M059J (cell line): Measurements from ENCODE around the gene ATP8B1. TPM values are rescaled to one million over a fixed set of nuclear protein-coding genes. Genes with fewer than 3 reads are reported as not detected.

Source experiments
- DNase-seq: peaks from one replicate; pipeline ENCODE4 v3.0.0-alpha.2; 2012; ENCODE audit warnings: low read depth
- total RNA-seq: library from RNA; depleted of rRNA; stranded (reverse); fragments of >200 nt; shearing (Covaris generic); gene quantifications from 2 replicates; pipeline ENCODE4 v1.2.3, GENCODE V29; 2014; rRNA removed

ATP8B1 gene
- total RNA-seq, 1 experiment from 2014 or later, result 68.5 TPM

DNA sequence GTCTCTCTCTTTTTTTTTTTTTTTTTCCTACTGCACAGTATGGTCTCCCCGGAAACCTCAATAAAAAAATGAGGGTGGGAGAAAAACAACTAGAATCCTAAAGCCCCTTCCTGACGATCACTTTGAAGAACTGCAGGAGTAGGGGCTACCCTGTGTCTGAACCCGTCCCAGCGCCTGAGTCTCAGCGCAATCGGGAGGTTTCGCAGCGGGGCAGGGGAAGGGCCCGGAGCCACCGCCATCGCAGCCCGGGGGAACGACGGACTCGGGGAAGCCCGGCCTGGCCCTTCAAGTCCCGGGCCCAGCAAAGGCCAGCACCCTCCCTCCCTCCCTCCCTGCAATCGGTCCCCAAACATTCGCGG, 181.9 kb downstream of the ATP8B1 start:
- DNase-seq, result peak; percentile 20

DNA sequence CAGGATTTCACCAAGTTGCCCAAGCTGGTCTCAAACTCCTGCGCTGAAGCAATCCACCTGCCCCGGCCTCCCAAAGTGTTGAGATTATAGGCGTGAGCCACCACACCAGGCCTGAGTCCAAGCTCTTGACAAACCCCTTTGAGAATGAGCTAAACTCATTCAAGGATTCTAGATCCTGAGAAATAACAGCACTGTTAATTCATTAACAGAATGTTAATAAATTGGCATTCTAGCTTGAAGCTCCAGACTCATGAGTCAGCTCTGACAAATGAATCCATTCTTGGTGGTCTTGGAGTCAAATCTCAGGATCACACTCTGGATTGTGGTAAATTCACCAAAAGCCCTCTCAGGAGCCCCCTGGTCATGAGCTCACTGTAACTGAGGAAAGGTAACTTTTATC, 183.2 kb downstream of the ATP8B1 start:
- no peak for DNase-seq

DNA sequence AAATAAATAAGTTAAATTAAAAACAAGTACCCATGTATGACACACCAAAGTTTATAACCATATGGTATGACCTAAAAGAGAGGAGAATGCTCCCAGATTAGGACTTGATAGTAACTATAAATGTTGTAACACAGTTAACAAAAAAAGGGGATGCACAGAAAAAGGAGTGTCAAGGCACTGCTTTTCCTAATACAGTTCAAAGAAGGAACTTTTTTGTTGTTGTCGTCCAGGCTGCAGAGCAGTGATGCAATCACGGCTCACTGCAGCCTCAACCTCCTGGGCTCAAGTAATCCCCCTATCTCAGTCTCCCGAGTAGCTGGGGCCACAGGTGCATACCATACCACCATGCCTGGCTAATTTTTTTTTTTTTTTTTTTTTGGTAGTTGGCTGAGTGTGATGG, 184.2 kb downstream of the ATP8B1 start:
- DNase-seq, result no peak

DNA sequence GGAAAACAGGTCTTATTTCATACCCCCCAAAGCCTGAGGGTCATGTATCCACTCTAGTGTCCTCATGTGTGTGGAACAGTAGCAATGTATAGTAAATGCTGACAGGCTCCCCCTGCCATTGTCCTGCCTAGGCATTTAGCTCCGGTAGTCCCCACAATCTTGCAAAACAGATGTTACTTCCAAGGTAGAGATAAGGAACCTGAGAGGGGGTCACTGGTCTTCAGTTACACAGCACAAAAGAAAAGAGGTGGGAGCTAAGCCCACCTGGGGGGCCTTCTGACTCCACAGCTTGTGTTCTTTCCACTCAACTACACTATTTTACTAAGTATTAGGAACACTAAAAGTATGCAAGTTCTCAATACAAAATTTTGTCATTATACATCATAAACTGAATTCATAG, 199.2 kb downstream of the ATP8B1 start:
- DNase-seq, result no peak

Other genes with a start within 250 kb of the ATP8B1 start
- gene FECH, start 216.6 kb downstream of the ATP8B1 start, total RNA-seq, result 37.8 and 51.3 TPM in 2 replicates
- 167 and 185 TPM in 2 replicates for gene NARS1, start 181.5 kb downstream of the ATP8B1 start, total RNA-seq
- 39.1 and 54.1 TPM in 2 replicates for gene NEDD4L, start 240.9 kb upstream of the ATP8B1 start, total RNA-seq